HCT116 (cell line): ENCODE results near the gene CCM2. TPM values are rescaled to one million over a fixed set of nuclear protein-coding genes. Genes with fewer than 3 reads are reported as not detected.

ENCODE experiments used
- ATAC-seq: fragments of 200-7000 bp; cut with Tn5 transposase; 2 replicates; pipeline ENCODE4 v1.9.1; 2020; ENCODE audit warnings: mild to moderate bottlenecking, moderate library complexity
- BruUV-seq: library from RNA; stranded (reverse); fragments of 400-500 nt; replicated peaks from 2 replicates; lab custom pipeline; 2021; lab: Mats Ljungman, UMichigan
- CTCF ChIA-PET: fragments of 300-600 bp; sonication (Branson Sonifier 250); formaldehyde crosslinking; loops from one replicate; lab custom pipeline; 2021; ENCODE audit warnings: antibody characterized with exemption; lab: Charles Lee
- POLR2A ChIA-PET: fragments of 300-600, 350-600 bp; sonication (Branson Sonifier 250); formaldehyde crosslinking; loops from one replicate; lab custom pipeline; 2021; ENCODE audit warnings: antibody characterized with exemption; lab: Charles Lee
- RAD21 ChIA-PET, 2 experiments: fragments of 300-600 bp; sonication (Branson Sonifier 250); formaldehyde crosslinking; loops; one replicate each; lab custom pipeline; 2023; ENCODE audit warnings: low total read pairs in 2 of 2; ENCODE audit not compliant: uncharacterized antibody in 2 of 2, unreplicated experiment in 2 of 2, low non-redundant PET in 1 of 2; lab: Charles Lee
- DNase-seq: peaks from one replicate; pipeline ENCODE4 v3.0.0-alpha.2; 2010; ENCODE audit warnings: low read depth, low spot score
- H2AFZ ChIP-seq: fragments of 200-600 bp; shearing (Covaris generic), sonication (generic); 2 replicates; pipeline ENCODE4 v1.6.1; 2017; ENCODE audit warnings: low read depth, mixed run types, mixed read lengths, antibody characterized with exemption, low read length; ENCODE audit not compliant: poor library complexity, severe bottlenecking
- H3K27ac ChIP-seq: 2 replicates; pipeline ENCODE4 v1.5.1; 2012; ENCODE audit warnings: low read depth, low read length
- H3K27me3 ChIP-seq: fragments of 200-600 bp; sonication (generic); 2 replicates; pipeline ENCODE4 v1.6.1; 2016; ENCODE audit warnings: mixed run types, low read length, mixed read lengths; ENCODE audit not compliant: insufficient read depth
- H3K36me3 ChIP-seq, 2 experiments: fragments of 200-500 bp in 1 of 2; fragments of 200-600 bp in 1 of 2; sonication (Bioruptor generic) in 1 of 2; sonication (generic) in 1 of 2; 2 replicates each; pipeline versions ENCODE4 v1.5.1 to v1.6.1; 2014 to 2016; ENCODE audit warnings: low read length in 2 of 2, inconsistent platforms in 1 of 2, mixed read lengths in 1 of 2, mixed run types in 1 of 2; ENCODE audit not compliant: insufficient read depth in 2 of 2, control insufficient read depth in 1 of 2
- H3K4me1 ChIP-seq, 2 experiments: fragments of 200-600 bp in 1 of 2; sonication (generic) in 1 of 2; 2 replicates each; pipeline versions ENCODE4 v1.5.1 to v1.6.1; 2012 to 2017; ENCODE audit warnings: low read length in 2 of 2, inconsistent platforms in 1 of 2, mild to moderate bottlenecking in 1 of 2, mixed read lengths in 1 of 2, mixed run types in 1 of 2, moderate library complexity in 1 of 2; ENCODE audit not compliant: insufficient read depth in 2 of 2, control insufficient read depth in 1 of 2
- H3K4me2 ChIP-seq: fragments of 200-600 bp; sonication (generic); 2 replicates; pipeline ENCODE4 v1.6.1; 2017; ENCODE audit warnings: mixed run types, low read length, mixed read lengths
- H3K4me3 ChIP-seq, 2 experiments: fragments of 200-600 bp in 1 of 2; sonication (generic) in 1 of 2; replicated peaks in 1 of 2; 2 replicates each; pipeline ENCODE4 v1.5.1; 2011 to 2016; ENCODE audit warnings: low read length in 2 of 2, control low read depth in 1 of 2, low read depth in 1 of 2, mild to moderate bottlenecking in 1 of 2, mixed read lengths in 1 of 2, mixed run types in 1 of 2
- H3K79me2 ChIP-seq: fragments of 200-600 bp; sonication (generic); 2 replicates; pipeline ENCODE4 v1.6.1; 2017; ENCODE audit warnings: mild to moderate bottlenecking, mixed run types, low read length, moderate library complexity, mixed read lengths; ENCODE audit not compliant: insufficient read depth
- H3K9ac ChIP-seq: fragments of 200-600 bp; sonication (generic); 2 replicates; pipeline ENCODE4 v1.6.1; 2016; ENCODE audit warnings: low read length, mixed read lengths
- H3K9me2 ChIP-seq: fragments of 200-600 bp; sonication (generic), shearing (Covaris generic); 2 replicates; pipeline ENCODE4 v1.6.1; 2017; ENCODE audit warnings: mixed run types, mild to moderate bottlenecking, moderate library complexity; ENCODE audit not compliant: insufficient read depth
- H3K9me3 ChIP-seq, 2 experiments: fragments of 200-500 bp in 1 of 2; fragments of 200-600 bp in 1 of 2; sonication (Bioruptor generic) in 1 of 2; sonication (generic) in 1 of 2; 2 replicates each; pipeline ENCODE4 v1.6.1; 2014 to 2017; ENCODE audit warnings: low read length in 2 of 2, mixed read lengths in 2 of 2, inconsistent platforms in 1 of 2, low read depth in 1 of 2, mild to moderate bottlenecking in 1 of 2, mixed run types in 1 of 2, moderate library complexity in 1 of 2; ENCODE audit not compliant: control insufficient read depth in 1 of 2, insufficient read depth in 1 of 2
- H4K20me1 ChIP-seq: fragments of 200-600 bp; sonication (generic), shearing (Covaris generic); 2 replicates; pipeline ENCODE4 v1.6.1; 2017; ENCODE audit warnings: mixed run types, mild to moderate bottlenecking, moderate library complexity; ENCODE audit not compliant: insufficient read depth
- ATF3 ChIP-seq: IDR thresholded peaks from 2 replicates; pipeline ENCODE4 v1.6.1; 2012
- CEBPB ChIP-seq: IDR thresholded peaks from 2 replicates; pipeline ENCODE4 v1.6.1; 2012; ENCODE audit warnings: low read depth
- EGR1 ChIP-seq: IDR thresholded peaks from 2 replicates; pipeline ENCODE4 v1.6.1; 2012; ENCODE audit warnings: low read depth
- ELF1 ChIP-seq: IDR thresholded peaks from 2 replicates; pipeline ENCODE4 v1.6.1; 2012; ENCODE audit warnings: low read depth, borderline replicate concordance
- EZH2 ChIP-seq: fragments of 200-600 bp; sonication (generic); IDR thresholded peaks from 2 replicates; pipeline ENCODE4 v1.6.1; 2017; ENCODE audit warnings: antibody characterized with exemption, mixed run types
- EZH2phosphoT487 ChIP-seq: fragments of 200-600 bp; IDR thresholded peaks from 2 replicates; pipeline ENCODE4 v1.6.1; 2018; ENCODE audit warnings: antibody characterized with exemption, borderline replicate concordance
- JUND ChIP-seq: IDR thresholded peaks from 2 replicates; pipeline ENCODE4 v1.6.1; 2012
- POLR2AphosphoS5 ChIP-seq: IDR thresholded peaks from 2 replicates; pipeline ENCODE4 v1.6.1; 2011; ENCODE audit warnings: mild to moderate bottlenecking, low read depth, low read length, moderate library complexity
- SIN3A ChIP-seq: IDR thresholded peaks from 2 replicates; pipeline ENCODE4 v1.6.1; 2012; ENCODE audit warnings: low read depth
- SRF ChIP-seq: IDR thresholded peaks from 2 replicates; pipeline ENCODE4 v1.6.1; 2012; ENCODE audit warnings: low read depth
- YY1 ChIP-seq: IDR thresholded peaks from 2 replicates; pipeline ENCODE4 v1.6.1; 2011; ENCODE audit warnings: low read length, low read depth, moderate library complexity, mild to moderate bottlenecking; ENCODE audit not compliant: insufficient replicate concordance; ENCODE audit errors: extremely low read depth
- ZFX ChIP-seq: fragments of 450-650 bp; IDR thresholded peaks from 2 replicates; pipeline ENCODE4 v1.6.1; 2017
- intact Hi-C: fragments of 100-400 bp; cut with micrococcal nuclease; formaldehyde crosslinking; loops from 2 replicates; pipeline ENCODE4 v1.10.0; 2022
- total RNA-seq: library from RNA; stranded (reverse); gene quantifications from one replicate; pipeline ENCODE4 v1.2.1, GENCODE V29; 2021; ENCODE audit not compliant: unreplicated experiment
- TF ChIP-seq, protein P1 (sequence below): IDR thresholded peaks from 2 replicates; pipeline ENCODE4 v1.6.1; 2012
- TF ChIP-seq, protein P2 (sequence below): IDR thresholded peaks from 2 replicates; pipeline ENCODE4 v1.6.1; 2011; ENCODE audit warnings: mild to moderate bottlenecking, low read length, moderate library complexity; ENCODE audit not compliant: insufficient replicate concordance; ENCODE audit errors: extremely low read depth

CCM2 gene
- total RNA-seq, 1 experiment from 2014 or later = 34.4 TPM

- no peak for TF ChIP-seq POLR2AphosphoS5
These were observed 23.8 kb upstream of the CCM2 start (continued) for GRCh38 chr7:44976040-44976745.

DNA sequence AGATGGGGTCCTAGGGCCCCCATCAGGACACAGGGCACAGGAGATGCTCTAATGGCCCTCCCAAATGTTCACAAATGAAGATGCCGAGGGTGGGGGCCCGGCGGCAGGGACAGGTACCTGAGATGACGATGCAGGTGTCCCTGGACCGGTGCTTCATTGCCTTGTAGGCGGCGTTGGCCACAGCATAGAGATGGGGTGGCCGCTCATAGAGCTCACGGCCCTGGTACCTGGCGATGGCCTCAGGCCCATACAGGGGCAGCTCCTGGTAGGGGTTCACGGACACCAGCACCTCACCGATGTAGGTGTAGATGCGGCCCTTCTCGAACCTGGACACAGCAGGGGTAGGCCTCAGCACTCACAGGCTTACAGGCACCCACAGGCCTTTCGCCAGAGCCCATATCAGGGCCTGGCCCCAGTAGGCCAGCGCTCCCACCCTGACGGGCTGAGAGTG is 23.2 kb upstream of the CCM2 start:
- intact Hi-C loops = no loop called here
- TF ChIP-seq ATF3 (no peak), EZH2phosphoT487 (no peak), JUND (no peak)
- TF ChIP-seq, all 23 proteins: peak for 0
- H3K4me3 ChIP-seq = no peak overlapping the region

DNA sequence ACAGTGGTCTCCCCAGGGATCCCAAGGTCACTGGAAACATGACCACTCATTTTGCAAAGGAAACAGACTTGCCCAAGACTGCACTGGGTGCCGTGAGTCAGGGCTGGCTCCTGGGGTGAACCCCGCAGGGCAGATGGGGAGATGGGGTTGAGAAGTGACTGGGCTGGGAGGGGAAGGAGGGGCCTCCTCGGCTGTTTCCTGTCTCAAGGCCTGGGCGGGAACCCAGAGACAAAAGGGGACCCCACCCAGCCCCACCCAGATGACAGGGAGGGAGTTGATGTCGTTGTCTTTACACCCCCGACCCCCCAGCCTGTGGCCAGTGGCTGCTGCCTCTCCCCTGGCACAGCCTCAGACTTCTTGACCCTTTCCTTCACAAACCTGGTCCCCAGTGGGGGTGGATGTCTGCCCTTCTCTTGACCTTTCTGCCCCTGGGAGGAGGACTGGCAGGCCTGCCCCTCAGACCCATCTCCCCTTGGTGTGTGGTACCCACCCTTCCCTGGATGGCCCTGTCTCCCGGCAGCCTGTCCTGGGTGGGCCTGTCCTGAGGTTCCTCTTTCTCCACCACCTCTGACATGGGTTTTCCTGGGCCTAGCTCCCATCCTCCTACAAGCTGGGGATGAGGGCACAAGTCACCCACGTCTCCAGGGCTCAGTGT is 22.6 kb upstream of the CCM2 start:
- no peaks in the 10 kb centered on the region for H3K79me2 ChIP-seq
- H3K4me3 ChIP-seq = no peak overlapping the region
- BruUV-seq = no TSS peak
- TF ChIP-seq YY1 = no peak
- TF ChIP-seq ATF3 = no peak
- no peak for TF ChIP-seq EGR1
- no peak for TF ChIP-seq EZH2
- no peak for TF ChIP-seq SIN3A
- TF ChIP-seq EZH2phosphoT487 = no peak
- TF ChIP-seq CEBPB = no peak
- TF ChIP-seq, protein P1, sequence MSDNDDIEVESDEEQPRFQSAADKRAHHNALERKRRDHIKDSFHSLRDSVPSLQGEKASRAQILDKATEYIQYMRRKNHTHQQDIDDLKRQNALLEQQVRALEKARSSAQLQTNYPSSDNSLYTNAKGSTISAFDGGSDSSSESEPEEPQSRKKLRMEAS = no peak
- no peak for TF ChIP-seq JUND
- TF ChIP-seq, protein P2, sequence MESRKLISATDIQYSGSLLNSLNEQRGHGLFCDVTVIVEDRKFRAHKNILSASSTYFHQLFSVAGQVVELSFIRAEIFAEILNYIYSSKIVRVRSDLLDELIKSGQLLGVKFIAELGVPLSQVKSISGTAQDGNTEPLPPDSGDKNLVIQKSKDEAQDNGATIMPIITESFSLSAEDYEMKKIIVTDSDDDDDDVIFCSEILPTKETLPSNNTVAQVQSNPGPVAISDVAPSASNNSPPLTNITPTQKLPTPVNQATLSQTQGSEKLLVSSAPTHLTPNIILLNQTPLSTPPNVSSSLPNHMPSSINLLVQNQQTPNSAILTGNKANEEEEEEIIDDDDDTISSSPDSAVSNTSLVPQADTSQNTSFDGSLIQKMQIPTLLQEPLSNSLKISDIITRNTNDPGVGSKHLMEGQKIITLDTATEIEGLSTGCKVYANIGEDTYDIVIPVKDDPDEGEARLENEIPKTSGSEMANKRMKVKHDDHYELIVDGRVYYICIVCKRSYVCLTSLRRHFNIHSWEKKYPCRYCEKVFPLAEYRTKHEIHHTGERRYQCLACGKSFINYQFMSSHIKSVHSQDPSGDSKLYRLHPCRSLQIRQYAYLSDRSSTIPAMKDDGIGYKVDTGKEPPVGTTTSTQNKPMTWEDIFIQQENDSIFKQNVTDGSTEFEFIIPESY = no peak
- no peak for TF ChIP-seq SRF
- TF ChIP-seq ELF1 = no peak
- no peak for TF ChIP-seq ZFX
- H4K20me1 ChIP-seq = no peaks in the 10 kb centered on the region; the same call in 1 of the 2 replicates
- no peaks in the 10 kb centered on the region for H3K9me3 ChIP-seq
- CTCF ChIA-PET = interaction anchor here (0.6 kb wide), 1 partner anchor 158 kb away, joined by 3 read pairs; no protein-coding TSS in a partner anchor
- H3K27me3 ChIP-seq = no peaks in the 10 kb centered on the region
- no peak overlapping the region for H2AFZ ChIP-seq
- no peaks in the 10 kb centered on the region for H3K9me2 ChIP-seq
- RAD21 ChIA-PET = no interaction called here
- intact Hi-C loops = no loop called here
- peaks cover 3 to 6% of the 10 kb centered on the region in 2 experiments; a peak in 3 of 4 replicates for H3K36me3 ChIP-seq
- H3K4me1 ChIP-seq = peaks cover 0 to 16% of the 10 kb centered on the region in 2 experiments; a peak in 2 of 4 replicates
- H3K27ac ChIP-seq = no peak overlapping the region
- H3K9ac ChIP-seq = no peak overlapping the region
- DNase-seq (no peak), ATAC-seq (no peak)
- H3K4me2 ChIP-seq = no peak overlapping the region
- POLR2A ChIA-PET = no interaction called here

More for the DNA sequence above, 23.2 kb upstream of the CCM2 start:
- no peak overlapping the region for H3K4me2 ChIP-seq
- no peaks in the 10 kb centered on the region for H3K9me2 ChIP-seq
- ChIA-PET RAD21 (no interaction called here), POLR2A (no interaction called here), CTCF (no interaction called here)
- no peaks in the 10 kb centered on the region for H3K27me3 ChIP-seq
- peaks cover 3% of the 10 kb centered on the region in 2 experiments; a peak in 3 of 4 replicates for H3K36me3 ChIP-seq
- no peak overlapping the region for H3K9ac ChIP-seq
- H2AFZ ChIP-seq = no peak overlapping the region
- no peak for DNase-seq
- no peak overlapping the region for H3K27ac ChIP-seq
- no peak for ATAC-seq
- H3K79me2 ChIP-seq = no peaks in the 10 kb centered on the region
- no TSS peak for BruUV-seq
- no peaks in the 10 kb centered on the region for H3K9me3 ChIP-seq
- H4K20me1 ChIP-seq = no peaks in the 10 kb centered on the region; the same call in 1 of the 2 replicates
- peaks cover 0 to 16% of the 10 kb centered on the region in 2 experiments; a peak in 2 of 4 replicates for H3K4me1 ChIP-seq
